Measurements from ENCODE around the gene MUC5B.

MUC5B gene

GRCh38 chr11:1230456-1231395 lies 7.9 kb downstream of the MUC5B start:
- no peak for DNase-seq

DNA sequence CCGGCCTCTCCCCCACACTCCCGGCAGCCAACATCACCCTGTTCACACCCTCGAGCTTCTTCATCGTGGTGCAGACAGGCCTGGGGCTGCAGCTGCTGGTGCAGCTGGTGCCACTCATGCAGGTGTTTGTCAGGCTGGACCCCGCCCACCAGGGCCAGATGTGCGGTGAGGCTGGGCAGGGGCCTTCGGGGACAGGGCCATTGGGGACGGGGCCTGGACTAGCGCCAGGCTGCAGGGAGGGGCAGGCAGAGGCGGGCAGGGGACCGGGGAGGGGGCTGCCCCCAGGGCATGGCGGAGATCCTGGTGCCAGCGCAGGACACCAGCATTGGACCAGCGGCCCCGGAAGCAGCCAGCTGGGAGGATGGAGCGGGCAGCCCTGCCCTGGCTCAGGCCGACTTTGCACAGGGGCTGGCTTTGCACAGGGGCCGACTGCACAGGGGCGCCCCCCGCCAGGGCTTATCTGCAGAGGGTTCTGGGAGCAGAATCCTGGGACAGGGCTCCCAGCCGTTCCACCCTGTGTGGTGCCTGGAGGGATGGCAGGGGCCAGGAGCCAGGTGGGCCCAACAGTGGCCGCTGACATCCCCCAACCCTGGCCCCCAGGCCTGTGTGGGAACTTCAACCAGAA lies 8.6 kb downstream of the MUC5B start:
- no peak for DNase-seq

DNA sequence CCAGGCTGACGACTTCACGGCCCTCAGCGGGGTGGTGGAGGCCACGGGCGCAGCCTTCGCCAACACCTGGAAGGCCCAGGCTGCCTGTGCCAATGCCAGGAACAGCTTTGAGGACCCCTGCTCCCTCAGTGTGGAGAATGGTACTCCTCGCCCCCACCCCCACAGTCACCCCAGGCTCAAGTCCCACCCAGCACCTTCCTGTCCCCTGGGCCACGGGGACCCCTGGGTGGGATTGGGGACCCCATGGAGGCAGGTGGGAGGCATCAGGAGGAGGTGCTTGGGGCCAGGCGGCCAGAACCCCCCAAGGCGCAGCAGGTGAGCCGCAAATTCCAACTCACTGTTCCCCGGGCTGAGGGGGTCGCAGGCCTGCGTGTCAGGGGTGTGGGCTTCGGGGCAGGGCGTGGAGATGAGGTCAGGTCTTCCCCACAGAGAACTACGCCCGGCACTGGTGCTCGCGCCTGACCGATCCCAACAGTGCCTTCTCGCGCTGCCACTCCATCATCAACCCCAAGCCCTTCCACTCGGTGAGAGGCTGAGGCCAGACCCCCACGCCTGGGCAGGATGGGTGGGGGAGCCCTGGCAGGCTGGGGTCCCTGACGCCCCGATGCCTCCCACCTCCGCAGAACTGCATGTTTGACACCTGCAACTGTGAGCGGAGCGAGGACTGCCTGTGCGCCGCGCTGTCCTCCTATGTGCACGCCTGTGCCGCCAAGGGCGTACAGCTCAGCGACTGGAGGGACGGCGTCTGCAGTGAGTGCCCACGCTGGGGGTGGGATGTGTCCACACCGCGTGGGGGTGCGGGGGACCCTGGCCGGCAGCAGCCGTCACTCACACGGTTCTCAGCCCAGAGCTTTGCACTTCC lies 9.4 kb downstream of the MUC5B start:
- no peak for DNase-seq

DNA sequence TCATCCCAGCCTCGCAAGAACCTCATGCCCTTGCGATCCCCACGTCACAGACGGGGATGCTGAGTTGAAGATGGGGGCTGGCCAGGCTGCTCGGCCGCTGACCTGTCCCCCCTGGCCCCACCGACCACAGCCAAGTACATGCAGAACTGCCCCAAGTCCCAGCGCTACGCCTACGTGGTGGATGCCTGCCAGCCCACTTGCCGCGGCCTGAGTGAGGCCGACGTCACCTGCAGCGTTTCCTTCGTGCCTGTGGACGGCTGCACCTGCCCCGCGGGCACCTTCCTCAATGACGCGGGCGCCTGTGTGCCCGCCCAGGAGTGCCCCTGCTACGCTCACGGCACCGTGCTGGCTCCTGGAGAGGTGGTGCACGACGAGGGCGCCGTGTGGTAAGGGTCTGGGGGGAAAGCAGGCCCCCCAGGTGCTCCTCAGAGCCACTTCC lies 10.0 kb downstream of the MUC5B start:
- DNase-seq, result no peak

DNA sequence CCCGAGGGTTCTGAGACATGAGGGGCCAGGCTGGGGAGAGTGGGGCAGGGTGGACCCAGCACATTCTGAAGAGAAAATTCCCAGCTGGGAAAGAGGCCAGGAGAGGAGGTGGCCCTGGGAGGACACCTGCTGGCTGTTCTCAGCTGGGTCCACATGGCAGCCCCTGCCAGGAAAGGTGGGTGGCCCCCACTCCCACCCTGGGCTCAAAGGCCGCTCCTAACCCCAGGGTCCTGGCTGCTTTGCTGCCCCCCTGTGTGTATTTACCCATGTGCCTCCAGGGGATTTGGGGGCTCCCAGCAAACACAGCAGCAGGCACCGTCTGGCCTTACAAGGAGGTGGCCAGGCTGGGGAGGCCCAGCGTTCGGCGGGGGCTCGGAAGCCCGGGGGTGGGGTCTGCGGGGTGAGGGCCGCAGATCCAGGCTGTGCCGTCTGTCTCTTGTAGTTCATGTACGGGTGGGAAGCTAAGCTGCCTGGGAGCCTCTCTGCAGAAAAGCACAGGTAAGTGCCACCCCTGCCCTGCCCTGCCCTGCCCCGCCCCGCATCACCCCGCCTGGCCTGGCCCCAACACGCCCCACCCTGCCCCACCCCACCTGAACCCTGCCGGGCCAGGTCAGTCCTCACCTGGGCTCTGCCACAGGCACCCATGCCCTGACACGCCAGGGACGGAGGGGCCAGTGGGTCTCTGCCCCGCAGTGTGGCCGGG lies 10.6 kb downstream of the MUC5B start:
- no peak for DNase-seq

DNA sequence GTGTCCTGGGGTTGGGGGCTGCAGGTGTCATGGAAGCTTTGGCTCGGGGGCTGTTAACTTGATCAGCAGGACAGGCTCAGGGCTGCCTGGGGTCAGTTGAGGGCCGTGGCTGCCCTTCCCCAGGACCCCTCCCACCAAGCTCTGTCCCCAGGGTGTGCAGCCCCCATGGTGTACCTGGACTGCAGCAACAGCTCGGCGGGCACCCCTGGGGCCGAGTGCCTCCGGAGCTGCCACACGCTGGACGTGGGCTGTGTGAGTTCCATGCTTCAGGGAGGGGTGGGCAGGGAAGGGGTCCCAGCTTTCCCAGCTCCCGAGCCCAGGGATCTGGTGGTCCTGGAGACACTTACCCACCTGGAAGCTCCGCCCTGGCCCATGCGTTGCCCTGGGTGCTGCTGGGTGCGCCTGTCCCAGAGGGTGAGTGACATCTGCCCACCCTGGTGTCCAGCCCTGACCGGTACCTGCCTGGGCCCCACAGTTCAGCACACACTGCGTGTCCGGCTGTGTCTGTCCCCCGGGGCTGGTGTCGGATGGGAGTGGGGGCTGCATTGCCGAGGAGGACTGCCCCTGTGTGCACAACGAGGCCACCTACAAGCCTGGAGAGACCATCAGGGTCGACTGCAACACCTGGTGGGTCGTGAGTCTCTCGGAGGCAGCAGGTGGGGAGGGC lies 11.3 kb downstream of the MUC5B start:
- no peak for DNase-seq

DNA sequence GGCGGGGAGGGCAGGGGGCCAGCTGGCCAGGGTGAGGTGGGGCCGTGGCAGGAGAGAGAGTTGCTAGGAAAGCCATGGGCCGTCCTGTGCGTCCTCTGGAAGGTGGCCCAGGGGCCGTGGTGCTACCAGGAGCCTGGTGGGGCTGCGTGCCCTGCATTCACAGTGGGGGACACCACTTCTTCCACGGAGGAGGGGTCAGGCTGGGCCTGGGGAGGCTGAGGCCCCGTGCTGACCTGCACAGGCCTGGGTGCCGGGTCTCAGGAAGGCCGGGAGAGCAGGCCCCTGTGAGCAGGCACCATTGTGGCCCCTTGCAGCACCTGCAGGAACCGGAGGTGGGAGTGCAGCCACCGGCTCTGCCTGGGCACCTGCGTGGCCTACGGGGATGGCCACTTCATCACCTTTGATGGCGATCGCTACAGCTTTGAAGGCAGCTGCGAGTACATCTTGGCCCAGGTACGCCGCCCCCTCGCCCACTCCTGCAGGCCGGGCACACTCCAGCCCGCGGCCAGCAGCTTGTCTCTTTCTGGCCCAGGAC lies 12.0 kb downstream of the MUC5B start:
- no peak for DNase-seq

- no peak for DNase-seq
Observed at GRCh38 chr11:1235306-1235900, 12.5 kb downstream of the MUC5B start.

DNA sequence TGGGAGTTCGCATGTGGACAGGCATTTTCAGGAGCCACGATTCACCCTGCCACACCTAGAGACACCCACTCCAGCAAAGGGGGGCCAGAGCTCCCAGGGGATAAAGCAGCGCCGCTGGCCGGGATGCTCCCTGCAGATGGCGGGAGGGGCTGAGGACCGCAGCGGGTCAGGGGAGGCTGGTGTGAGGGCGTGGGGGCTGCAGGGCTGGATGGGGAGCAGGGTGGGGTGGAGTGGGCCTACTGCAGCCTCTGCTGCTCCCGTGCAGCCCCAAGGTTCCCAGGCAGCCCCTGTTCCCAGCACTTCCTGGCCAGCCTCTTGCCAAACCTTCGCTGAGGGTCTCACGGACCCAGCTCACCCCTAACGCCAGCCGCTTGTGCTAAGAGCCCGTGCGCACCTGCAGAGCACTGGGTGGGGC lies 13.0 kb downstream of the MUC5B start:
- no peak for DNase-seq

DNA sequence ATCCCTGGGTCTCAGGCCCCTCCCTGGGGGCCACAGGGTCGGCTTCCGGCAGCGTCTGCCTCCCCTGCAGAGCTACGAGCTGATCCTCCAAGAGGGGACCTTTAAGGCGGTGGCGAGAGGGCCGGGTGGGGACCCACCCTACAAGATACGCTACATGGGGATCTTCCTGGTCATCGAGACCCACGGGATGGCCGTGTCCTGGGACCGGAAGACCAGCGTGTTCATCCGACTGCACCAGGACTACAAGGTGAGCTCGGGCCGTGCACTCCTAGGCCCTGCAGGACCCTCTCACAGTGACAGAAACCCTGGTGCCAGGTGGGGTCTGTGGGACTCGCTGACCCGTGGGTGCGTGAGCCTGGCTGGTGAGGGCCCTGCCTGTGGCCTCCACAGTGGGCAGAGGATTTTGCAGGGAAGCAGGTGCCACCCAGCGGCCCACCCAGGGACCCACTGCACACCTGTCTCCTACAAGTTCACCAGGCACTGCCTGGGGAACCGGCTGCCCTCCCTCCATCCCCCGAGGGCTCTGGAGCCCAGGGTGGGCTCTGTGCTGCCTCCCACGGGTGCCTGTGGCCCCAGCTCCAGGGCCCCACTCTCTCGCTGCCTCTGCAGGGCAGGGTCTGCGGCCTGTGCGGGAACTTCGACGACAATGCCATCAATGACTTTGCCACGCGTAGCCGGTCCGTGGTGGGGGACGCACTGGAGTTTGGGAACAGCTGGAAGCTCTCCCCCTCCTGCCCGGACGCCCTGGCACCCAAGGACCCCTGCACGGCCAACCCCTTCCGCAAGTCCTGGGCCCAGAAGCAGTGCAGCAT lies 13.7 kb downstream of the MUC5B start:
- no peak for DNase-seq

- no peak for DNase-seq
Observed at GRCh38 chr11:1237128-1237580, 14.3 kb downstream of the MUC5B start.

- no peak for DNase-seq
Observed at GRCh38 chr11:1237851-1238250, 15.0 kb downstream of the MUC5B start.

- DNase-seq, result no peak
Observed at GRCh38 chr11:1238767-1239595, 16.1 kb downstream of the MUC5B start.

- DNase-seq, result no peak
Observed at GRCh38 chr11:1239596-1240205, 16.8 kb downstream of the MUC5B start.

DNA sequence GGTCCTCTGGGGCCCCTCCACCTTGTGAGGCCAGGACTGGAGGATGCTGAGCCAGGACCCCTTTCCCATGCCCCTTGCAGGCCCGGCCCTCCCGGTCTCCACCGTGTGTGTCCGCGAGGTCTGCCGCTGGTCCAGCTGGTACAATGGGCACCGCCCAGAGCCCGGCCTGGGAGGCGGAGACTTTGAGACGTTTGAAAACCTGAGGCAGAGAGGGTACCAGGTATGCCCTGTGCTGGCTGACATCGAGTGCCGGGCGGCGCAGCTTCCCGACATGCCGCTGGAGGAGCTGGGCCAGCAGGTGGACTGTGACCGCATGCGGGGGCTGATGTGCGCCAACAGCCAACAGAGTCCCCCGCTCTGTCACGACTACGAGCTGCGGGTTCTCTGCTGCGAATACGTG lies 17.9 kb downstream of the MUC5B start:
- no peak for DNase-seq

DNA sequence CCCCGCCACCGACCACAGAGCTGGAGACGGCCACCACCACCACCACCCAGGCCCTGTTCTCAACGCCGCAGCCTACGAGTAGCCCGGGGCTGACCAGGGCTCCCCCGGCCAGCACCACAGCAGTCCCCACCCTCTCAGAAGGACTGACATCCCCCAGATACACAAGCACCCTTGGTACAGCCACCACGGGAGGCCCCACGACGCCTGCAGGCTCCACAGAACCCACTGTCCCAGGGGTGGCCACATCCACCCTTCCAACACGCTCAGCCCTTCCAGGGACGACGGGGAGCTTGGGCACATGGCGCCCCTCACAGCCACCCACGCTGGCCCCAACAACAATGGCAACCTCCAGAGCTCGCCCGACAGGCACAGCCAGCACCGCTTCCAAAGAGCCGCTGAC lies 18.8 kb downstream of the MUC5B start:
- no peak for DNase-seq

DNA sequence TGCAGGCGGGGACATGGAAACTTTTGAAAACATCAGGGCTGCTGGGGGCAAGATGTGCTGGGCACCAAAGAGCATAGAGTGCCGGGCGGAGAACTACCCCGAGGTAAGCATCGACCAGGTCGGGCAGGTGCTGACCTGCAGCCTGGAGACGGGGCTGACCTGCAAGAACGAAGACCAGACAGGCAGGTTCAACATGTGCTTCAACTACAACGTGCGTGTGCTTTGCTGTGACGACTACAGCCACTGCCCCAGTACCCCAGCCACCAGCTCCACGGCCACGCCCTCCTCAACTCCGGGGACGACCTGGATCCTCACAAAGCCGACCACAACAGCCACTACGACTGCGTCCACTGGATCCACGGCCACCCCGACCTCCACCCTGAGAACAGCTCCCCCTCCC lies 19.4 kb downstream of the MUC5B start:
- no peak for DNase-seq

Measured in anterior cingulate cortex (tissue), 58 donors.